Measurements from ENCODE around the gene PPFIBP1. TPM values are rescaled to one million over a fixed set of nuclear protein-coding genes. Genes with fewer than 3 reads are reported as not detected.

The PPFIBP1 gene
- total RNA-seq, 2 donors from 2014 or later = 40.1 to 44.7 TPM

- no peaks in the 10 kb centered on the region for H3K27me3 ChIP-seq
- intact Hi-C loops (cut with DNase I) = no loop called here
- no peak overlapping the region for H3K9ac ChIP-seq (ENCODE audit: low read depth in 2 of 2, low read length in 2 of 2)
- H3K27ac ChIP-seq = no peak overlapping the region
- no peaks in the 10 kb centered on the region for H3K4me1 ChIP-seq
- H3K9me3 ChIP-seq = no peaks in the 10 kb centered on the region
- H3K36me3 ChIP-seq = no peaks in the 10 kb centered on the region
- no peak overlapping the region for H3K4me3 ChIP-seq
- TF ChIP-seq, protein P1, sequence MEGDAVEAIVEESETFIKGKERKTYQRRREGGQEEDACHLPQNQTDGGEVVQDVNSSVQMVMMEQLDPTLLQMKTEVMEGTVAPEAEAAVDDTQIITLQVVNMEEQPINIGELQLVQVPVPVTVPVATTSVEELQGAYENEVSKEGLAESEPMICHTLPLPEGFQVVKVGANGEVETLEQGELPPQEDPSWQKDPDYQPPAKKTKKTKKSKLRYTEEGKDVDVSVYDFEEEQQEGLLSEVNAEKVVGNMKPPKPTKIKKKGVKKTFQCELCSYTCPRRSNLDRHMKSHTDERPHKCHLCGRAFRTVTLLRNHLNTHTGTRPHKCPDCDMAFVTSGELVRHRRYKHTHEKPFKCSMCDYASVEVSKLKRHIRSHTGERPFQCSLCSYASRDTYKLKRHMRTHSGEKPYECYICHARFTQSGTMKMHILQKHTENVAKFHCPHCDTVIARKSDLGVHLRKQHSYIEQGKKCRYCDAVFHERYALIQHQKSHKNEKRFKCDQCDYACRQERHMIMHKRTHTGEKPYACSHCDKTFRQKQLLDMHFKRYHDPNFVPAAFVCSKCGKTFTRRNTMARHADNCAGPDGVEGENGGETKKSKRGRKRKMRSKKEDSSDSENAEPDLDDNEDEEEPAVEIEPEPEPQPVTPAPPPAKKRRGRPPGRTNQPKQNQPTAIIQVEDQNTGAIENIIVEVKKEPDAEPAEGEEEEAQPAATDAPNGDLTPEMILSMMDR (IDR thresholded peaks at IDR 0.05) = no peak
- DNase-seq = no peak
Measured at GRCh38 chr12:27486961-27487360, 37.0 kb upstream of the PPFIBP1 start.

DNA sequence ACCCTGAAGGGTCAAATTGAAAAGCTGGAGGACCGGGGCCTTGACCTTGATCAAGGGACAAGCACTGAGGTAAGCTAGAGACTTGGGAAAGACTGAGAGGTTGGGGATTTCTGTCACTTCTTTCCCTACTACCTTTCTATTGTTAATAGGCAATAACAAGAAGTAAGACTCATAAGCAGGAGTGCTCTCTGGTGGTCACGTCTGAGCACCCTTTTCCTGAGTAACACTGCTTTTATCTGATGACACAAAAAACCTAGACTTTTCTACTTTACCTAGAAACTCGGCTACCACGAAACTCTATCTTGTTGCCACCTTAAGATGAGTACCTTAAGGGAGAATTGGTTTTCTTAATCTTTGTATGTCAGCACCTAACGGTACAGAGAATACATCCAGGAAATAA lies 35.5 kb upstream of the PPFIBP1 start:
- H3K4me3 ChIP-seq = no peak overlapping the region
- H3K9ac ChIP-seq (ENCODE audit: low read depth in 2 of 2, low read length in 2 of 2) = no peak overlapping the region
- intact Hi-C loops (cut with DNase I) = no loop called here
- H3K4me1 ChIP-seq = no peaks in the 10 kb centered on the region
- TF ChIP-seq, protein P1 (IDR thresholded peaks at IDR 0.05) = no peak
- no peak overlapping the region for H3K27ac ChIP-seq
- no peaks in the 10 kb centered on the region for H3K36me3 ChIP-seq
- H3K9me3 ChIP-seq = no peaks in the 10 kb centered on the region
- no peak for DNase-seq
- H3K27me3 ChIP-seq = no peaks in the 10 kb centered on the region

- DNase-seq = no peak
- no peak overlapping the region for H3K4me3 ChIP-seq
- no peak overlapping the region for H3K27ac ChIP-seq
- no peaks in the 10 kb centered on the region for H3K4me1 ChIP-seq
- H3K9me3 ChIP-seq = no peaks in the 10 kb centered on the region
- no peak overlapping the region for H3K9ac ChIP-seq (ENCODE audit: low read depth in 2 of 2, low read length in 2 of 2)
- H3K27me3 ChIP-seq = no peaks in the 10 kb centered on the region
- intact Hi-C loops (cut with DNase I) = no loop called here
- H3K36me3 ChIP-seq = no peaks in the 10 kb centered on the region
- TF ChIP-seq, protein P1 (IDR thresholded peaks at IDR 0.05) = no peak
Measured at GRCh38 chr12:27491226-27491625, 32.8 kb upstream of the PPFIBP1 start.

DNA sequence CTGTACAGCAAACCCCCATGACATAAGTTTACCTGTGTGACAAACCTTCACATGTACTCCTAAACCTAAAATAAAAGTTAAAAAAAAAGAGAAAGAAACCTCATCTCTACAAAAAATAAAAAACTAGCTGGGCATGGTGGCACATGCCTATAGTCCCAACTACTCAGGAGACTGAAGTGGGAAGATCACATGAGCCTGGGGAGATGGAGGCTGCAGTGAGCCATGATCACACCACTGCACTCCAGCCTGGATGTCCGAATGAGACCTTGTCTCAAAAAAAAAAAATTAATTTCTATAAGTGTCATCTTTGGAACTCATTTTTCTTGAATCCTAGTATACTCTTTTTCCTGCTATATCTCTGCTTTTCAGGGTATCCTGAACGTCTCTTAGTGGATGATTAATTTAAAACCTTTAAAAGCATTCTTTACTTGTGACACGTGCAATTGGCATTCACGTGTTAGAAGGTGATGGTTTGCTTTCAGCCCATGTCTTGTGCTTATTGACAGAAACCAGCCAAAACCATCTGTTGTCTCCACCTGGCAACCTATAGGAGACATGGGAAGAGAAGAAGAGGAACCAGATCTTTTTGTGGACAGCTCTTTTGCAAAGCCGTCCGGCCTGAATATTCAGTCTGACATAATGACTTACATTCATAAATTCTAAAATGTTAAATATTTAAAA lies 30.6 kb upstream of the PPFIBP1 start:
- DNase-seq = no peak
- no peaks in the 10 kb centered on the region for H3K4me1 ChIP-seq
- no peaks in the 10 kb centered on the region for H3K9me3 ChIP-seq
- no peak overlapping the region for H3K9ac ChIP-seq (ENCODE audit: low read depth in 2 of 2, low read length in 2 of 2)
- intact Hi-C loops (cut with DNase I) = no loop called here
- no peaks in the 10 kb centered on the region for H3K36me3 ChIP-seq
- TF ChIP-seq, protein P1 (IDR thresholded peaks at IDR 0.05) = no peak
- no peak overlapping the region for H3K4me3 ChIP-seq
- H3K27ac ChIP-seq = no peak overlapping the region
- H3K27me3 ChIP-seq = no peaks in the 10 kb centered on the region

DNA sequence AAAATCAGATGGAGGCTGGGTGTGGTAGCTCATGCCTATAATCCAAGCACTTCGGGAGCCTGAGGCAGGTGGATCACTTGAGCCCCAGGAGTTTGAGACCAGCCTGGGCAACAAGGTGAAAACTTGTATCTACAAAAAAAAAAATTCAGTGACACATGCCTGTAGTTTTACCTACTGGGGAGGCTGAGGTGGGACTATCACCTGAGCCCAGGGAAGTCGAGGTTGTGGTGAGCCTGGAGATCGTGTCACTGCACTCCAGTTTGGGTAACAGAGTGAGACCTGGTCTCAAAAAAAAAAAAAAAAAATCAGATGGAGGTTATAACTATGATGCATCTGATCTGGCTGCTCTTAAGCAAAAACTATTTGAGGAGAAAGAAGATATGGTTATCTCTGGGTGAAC lies 26.6 kb upstream of the PPFIBP1 start:
- Histone ChIP-seq H3K4me3 (no peak overlapping the region), H3K4me1 (no peaks in the 10 kb centered on the region), H3K36me3 (no peaks in the 10 kb centered on the region), H3K9ac (ENCODE audit: low read depth in 2 of 2, low read length in 2 of 2) (no peak overlapping the region), H3K27me3 (no peaks in the 10 kb centered on the region), H3K27ac (no peak overlapping the region), H3K9me3 (no peaks in the 10 kb centered on the region)
- intact Hi-C loops (cut with DNase I) = no loop called here
- no peak for DNase-seq
- TF ChIP-seq, protein P1 (IDR thresholded peaks at IDR 0.05) = no peak

Measured in colonic mucosa (tissue), 4 donors.